HL-60 (cell line): ENCODE data around the gene SMG6.

ENCODE experiments used
- GABPA ChIP-seq: IDR thresholded peaks from 2 replicates; pipeline ENCODE4 v1.6.1; 2012; ENCODE audit warnings: low read depth
- SPI1 ChIP-seq: IDR thresholded peaks from 2 replicates; pipeline ENCODE4 v1.6.1; 2012; ENCODE audit warnings: low read depth, mild to moderate bottlenecking, borderline replicate concordance
- TF ChIP-seq, protein P1 (sequence below): IDR thresholded peaks from one replicate; pipeline ENCODE4 v1.5.1; 2011; ENCODE audit warnings: low read length, control low read depth, inconsistent platforms; ENCODE audit not compliant: insufficient read depth
- TF ChIP-seq, protein P2 (sequence below): IDR thresholded peaks from 2 replicates; pipeline ENCODE4 v1.6.1; 2012; ENCODE audit warnings: low read depth; ENCODE audit not compliant: insufficient replicate concordance

DNA sequence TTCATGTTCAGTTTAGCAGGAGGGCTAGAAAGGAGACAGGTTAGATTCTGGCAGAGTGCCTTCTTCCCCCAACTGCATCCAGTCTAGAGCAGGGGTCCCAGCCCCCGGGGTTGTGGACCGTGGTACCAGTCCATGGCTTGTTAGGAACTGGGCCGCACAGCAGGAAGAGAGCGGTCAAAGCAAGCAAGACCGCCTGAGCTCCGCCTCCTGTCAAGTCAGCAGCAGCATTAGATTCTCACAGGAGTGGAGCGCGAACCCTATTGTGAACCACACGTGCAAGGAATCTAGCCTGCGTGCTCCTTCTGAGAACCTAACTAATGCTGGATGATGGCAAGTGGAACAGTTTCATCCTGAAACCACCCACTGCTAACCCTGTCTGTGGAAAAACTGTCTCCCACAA is 153.7 kb downstream of the SMG6 start:
- TF ChIP-seq, protein P1, sequence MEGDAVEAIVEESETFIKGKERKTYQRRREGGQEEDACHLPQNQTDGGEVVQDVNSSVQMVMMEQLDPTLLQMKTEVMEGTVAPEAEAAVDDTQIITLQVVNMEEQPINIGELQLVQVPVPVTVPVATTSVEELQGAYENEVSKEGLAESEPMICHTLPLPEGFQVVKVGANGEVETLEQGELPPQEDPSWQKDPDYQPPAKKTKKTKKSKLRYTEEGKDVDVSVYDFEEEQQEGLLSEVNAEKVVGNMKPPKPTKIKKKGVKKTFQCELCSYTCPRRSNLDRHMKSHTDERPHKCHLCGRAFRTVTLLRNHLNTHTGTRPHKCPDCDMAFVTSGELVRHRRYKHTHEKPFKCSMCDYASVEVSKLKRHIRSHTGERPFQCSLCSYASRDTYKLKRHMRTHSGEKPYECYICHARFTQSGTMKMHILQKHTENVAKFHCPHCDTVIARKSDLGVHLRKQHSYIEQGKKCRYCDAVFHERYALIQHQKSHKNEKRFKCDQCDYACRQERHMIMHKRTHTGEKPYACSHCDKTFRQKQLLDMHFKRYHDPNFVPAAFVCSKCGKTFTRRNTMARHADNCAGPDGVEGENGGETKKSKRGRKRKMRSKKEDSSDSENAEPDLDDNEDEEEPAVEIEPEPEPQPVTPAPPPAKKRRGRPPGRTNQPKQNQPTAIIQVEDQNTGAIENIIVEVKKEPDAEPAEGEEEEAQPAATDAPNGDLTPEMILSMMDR: no peak
- TF ChIP-seq SPI1 (no peak), GABPA (no peak)
- TF ChIP-seq, protein P2, sequence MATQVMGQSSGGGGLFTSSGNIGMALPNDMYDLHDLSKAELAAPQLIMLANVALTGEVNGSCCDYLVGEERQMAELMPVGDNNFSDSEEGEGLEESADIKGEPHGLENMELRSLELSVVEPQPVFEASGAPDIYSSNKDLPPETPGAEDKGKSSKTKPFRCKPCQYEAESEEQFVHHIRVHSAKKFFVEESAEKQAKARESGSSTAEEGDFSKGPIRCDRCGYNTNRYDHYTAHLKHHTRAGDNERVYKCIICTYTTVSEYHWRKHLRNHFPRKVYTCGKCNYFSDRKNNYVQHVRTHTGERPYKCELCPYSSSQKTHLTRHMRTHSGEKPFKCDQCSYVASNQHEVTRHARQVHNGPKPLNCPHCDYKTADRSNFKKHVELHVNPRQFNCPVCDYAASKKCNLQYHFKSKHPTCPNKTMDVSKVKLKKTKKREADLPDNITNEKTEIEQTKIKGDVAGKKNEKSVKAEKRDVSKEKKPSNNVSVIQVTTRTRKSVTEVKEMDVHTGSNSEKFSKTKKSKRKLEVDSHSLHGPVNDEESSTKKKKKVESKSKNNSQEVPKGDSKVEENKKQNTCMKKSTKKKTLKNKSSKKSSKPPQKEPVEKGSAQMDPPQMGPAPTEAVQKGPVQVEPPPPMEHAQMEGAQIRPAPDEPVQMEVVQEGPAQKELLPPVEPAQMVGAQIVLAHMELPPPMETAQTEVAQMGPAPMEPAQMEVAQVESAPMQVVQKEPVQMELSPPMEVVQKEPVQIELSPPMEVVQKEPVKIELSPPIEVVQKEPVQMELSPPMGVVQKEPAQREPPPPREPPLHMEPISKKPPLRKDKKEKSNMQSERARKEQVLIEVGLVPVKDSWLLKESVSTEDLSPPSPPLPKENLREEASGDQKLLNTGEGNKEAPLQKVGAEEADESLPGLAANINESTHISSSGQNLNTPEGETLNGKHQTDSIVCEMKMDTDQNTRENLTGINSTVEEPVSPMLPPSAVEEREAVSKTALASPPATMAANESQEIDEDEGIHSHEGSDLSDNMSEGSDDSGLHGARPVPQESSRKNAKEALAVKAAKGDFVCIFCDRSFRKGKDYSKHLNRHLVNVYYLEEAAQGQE: no peak
